K562 (cell line): ENCODE data around the gene KCNH2. TPM values are rescaled to one million over a fixed set of nuclear protein-coding genes. Genes with fewer than 3 reads are reported as not detected.

Experiments used
- ATAC-seq: fragments of 200-7000 bp; cut with Tn5 transposase; 3 replicates; pipeline ENCODE4 v1.9.1; 2020; ENCODE audit warnings: moderate library complexity
- BruUV-seq: library from RNA; stranded (reverse); fragments of 400-500 nt; replicated peaks from 2 replicates; lab custom pipeline; 2021; lab: Mats Ljungman, UMichigan
- CTCF ChIA-PET: fragments of 300-600 bp; formaldehyde crosslinking; extraction: SDS; loops from one replicate; lab custom pipeline; 2021; ENCODE audit warnings: low intra/inter-chr PET ratio; lab: Yijun Ruan, JAX
- POLR2A ChIA-PET: fragments of 300-600, 350-650 bp; sonication (Branson Sonifier 250); formaldehyde crosslinking; extraction: SDS; loops from one replicate; lab custom pipeline; 2021; ENCODE audit warnings: antibody characterized with exemption, inconsistent platforms; lab: Yijun Ruan, JAX
- DNase-seq, 4 experiments: peaks; one replicate each; pipeline versions ENCODE4 v3.0.0 to v3.0.0-alpha.2; 2011 to 2018; ENCODE audit warnings: low spot score in 3 of 4, mixed read lengths in 3 of 4; ENCODE audit errors: extremely low read depth in 1 of 4
- FAIRE-seq: peaks from 2 replicates; lab custom pipeline; 2011; peaks lifted over from hg19 to GRCh38; lab: Jason Lieb, UNC
- H2AFZ ChIP-seq: 2 replicates; pipeline ENCODE4 v1.6.0; 2011; ENCODE audit warnings: low read depth, low read length, control low read depth, inconsistent platforms
- H3K27ac ChIP-seq: fragments of 200-600 bp; 3 replicates; pipeline ENCODE4 v1.8.0; 2011; ENCODE audit warnings: low read depth, mild to moderate bottlenecking, control low read depth, inconsistent platforms, low read length, moderate library complexity, mixed read lengths; ENCODE audit errors: extremely low read depth
- H3K27me3 ChIP-seq, 2 experiments: fragments of 300-600 bp in 1 of 2; 2 replicates in 1 of 2; 3 replicates in 1 of 2; pipeline versions ENCODE4 v1.6.0 to v1.8.0; 2011; ENCODE audit warnings: inconsistent platforms in 2 of 2, low read length in 2 of 2, mild to moderate bottlenecking in 1 of 2, mixed read lengths in 1 of 2, moderate library complexity in 1 of 2; ENCODE audit not compliant: control insufficient read depth in 2 of 2, insufficient read depth in 2 of 2
- H3K36me3 ChIP-seq: fragments of 300-600 bp; 3 replicates; pipeline ENCODE4 v1.8.0; 2011; ENCODE audit warnings: mild to moderate bottlenecking, low read length, inconsistent platforms; ENCODE audit not compliant: control insufficient read depth, insufficient read depth
- H3K4me1 ChIP-seq, 2 experiments: fragments of 200-600 bp in 1 of 2; replicated peaks in 1 of 2; 2 replicates in 1 of 2; 3 replicates in 1 of 2; pipeline versions ENCODE4 v1.5.1 to v1.8.0; 2011; ENCODE audit warnings: inconsistent platforms in 2 of 2, low read length in 2 of 2, mild to moderate bottlenecking in 1 of 2, mixed read lengths in 1 of 2, moderate library complexity in 1 of 2; ENCODE audit not compliant: control insufficient read depth in 2 of 2, insufficient read depth in 2 of 2
- H3K4me2 ChIP-seq: 2 replicates; pipeline ENCODE4 v1.6.1; 2011; ENCODE audit warnings: low read length, control low read depth, inconsistent platforms, mixed read lengths; ENCODE audit not compliant: insufficient read depth
- H3K4me3 ChIP-seq: fragments of 200-600 bp; sonication (generic), shearing (Covaris generic); 2 replicates; pipeline ENCODE4 v1.5.1; 2016; ENCODE audit warnings: control low read depth, inconsistent platforms
- H3K79me2 ChIP-seq: fragments of 200-600 bp; 3 replicates; pipeline ENCODE4 v1.8.0; 2011; ENCODE audit warnings: low read length, inconsistent platforms; ENCODE audit not compliant: control insufficient read depth, insufficient read depth
- H3K9ac ChIP-seq, 2 experiments: 2 replicates each; pipeline versions ENCODE4 v1.6.0 to v1.6.1; 2011; ENCODE audit warnings: low read depth in 2 of 2, low read length in 2 of 2, control low read depth in 1 of 2, inconsistent platforms in 1 of 2, mild to moderate bottlenecking in 1 of 2, mixed read lengths in 1 of 2; ENCODE audit not compliant: insufficient read depth in 1 of 2
- H3K9me1 ChIP-seq: one replicate; pipeline ENCODE4 v1.6.0; 2011; ENCODE audit warnings: inconsistent platforms, mild to moderate bottlenecking, low read length, moderate library complexity; ENCODE audit not compliant: control insufficient read depth, insufficient read depth
- H3K9me3 ChIP-seq: replicated peaks from 2 replicates; pipeline ENCODE4 v1.5.1; 2011; ENCODE audit warnings: low read depth, low read length, inconsistent platforms; ENCODE audit not compliant: control insufficient read depth, insufficient read depth
- H4K20me1 ChIP-seq: replicated peaks from 2 replicates; pipeline ENCODE4 v1.6.1; 2011; ENCODE audit warnings: low read length, inconsistent platforms, mixed read lengths; ENCODE audit not compliant: control insufficient read depth, insufficient read depth
- HIVEP1 ChIP-seq: fragments of 250-450 bp; sonication (Bioruptor Pico); IDR thresholded peaks from 2 replicates; pipeline ENCODE4 v1.4.0; 2020; ENCODE audit warnings: mild to moderate bottlenecking
- MEF2D ChIP-seq: conservative IDR thresholded peaks from 2 replicates; pipeline ENCODE4 v1.6.1; 2016; ENCODE audit warnings: low read depth, missing genetic modification characterization, missing compliant biosample characterization
- POLR2AphosphoS5 ChIP-seq: IDR thresholded peaks from 2 replicates; pipeline ENCODE4 v1.6.1; 2011; ENCODE audit warnings: mild to moderate bottlenecking, low read depth, low read length, moderate library complexity; ENCODE audit not compliant: control insufficient read depth, insufficient read depth
- RBM17 ChIP-seq: fragments of 200-400 bp; formaldehyde crosslinking; IDR thresholded peaks from 2 replicates; pipeline ENCODE4 v1.6.1; 2017; ENCODE audit warnings: low read depth, mild to moderate bottlenecking, low read length, borderline replicate concordance
- RCOR1 ChIP-seq, 2 experiments: IDR thresholded peaks; 2 replicates each; pipeline ENCODE4 v1.6.1; 2012; ENCODE audit warnings: low read depth in 2 of 2, low read length in 2 of 2, borderline replicate concordance in 1 of 2, improper control_type of control experiment in 1 of 2
- SMARCB1 ChIP-seq: IDR thresholded peaks from 2 replicates; pipeline ENCODE4 v1.6.1; 2011; ENCODE audit warnings: improper control_type of control experiment, low read depth; ENCODE audit not compliant: insufficient read length
- ZEB2 ChIP-seq: fragments of 450-650 bp; IDR thresholded peaks from 2 replicates; pipeline ENCODE4 v1.6.1; 2016
- ZNF197 ChIP-seq: fragments of 200-800 bp; sonication (Bioruptor generic); IDR thresholded peaks from 2 replicates; pipeline ENCODE4 v1.6.1; 2016; ENCODE audit warnings: low read depth, missing genetic modification characterization, missing compliant biosample characterization
- ZNF449 ChIP-seq: fragments of 250-450 bp; sonication (Bioruptor Pico); IDR thresholded peaks from 2 replicates; pipeline ENCODE4 v1.8.0; 2022; ENCODE audit warnings: moderate library complexity, mild to moderate bottlenecking, inconsistent platforms
- WGBS: fragments of 100-300 bp; shearing (Covaris generic); methylation state at CpG from one replicate; pipeline ENCODE4 v1.1.6; 2016; ENCODE audit warnings: low coverage, mixed read lengths; ENCODE audit not compliant: insufficient coverage; ENCODE audit errors: missing lambda C conversion rate; 5-methylcytosine and 5-hydroxymethylcytosine counted together
- in situ Hi-C: fragments of 300-500 bp; cut with MboI; formaldehyde crosslinking; loops from 4 replicates; pipeline ENCODE4 v1.15.0; 2018; ENCODE audit warnings: inconsistent platforms, mixed read lengths
- intact Hi-C: fragments of 100-400 bp; cut with micrococcal nuclease; formaldehyde crosslinking; loops from 2 replicates; pipeline ENCODE4 v1.14.2; 2022
- polyA plus RNA-seq, 8 experiments: library from polyadenylated mRNA; depleted of rRNA in 4 of 8; stranded (reverse) in 5 of 8; unstranded in 3 of 8; fragments of >200 nt; fragmentation: Nextera tagmentation in 2 of 8; fragmentation: Illumina TruSeq in 1 of 8; extraction: Ambion mirVana in 2 of 8; extraction: Trizol in 1 of 8; gene quantifications; 2 replicates each; pipeline versions ENCODE4 v1.2.1 to v1.2.3, GENCODE V29; 2011 to 2014; ENCODE audit warnings: inconsistent platforms in 1 of 8, missing spikeins in 1 of 8
- total RNA-seq, 7 experiments: library from RNA; depleted of rRNA in 6 of 7; stranded (reverse); fragments of >200 nt in 6 of 7; fragmentation: Illumina TruSeq in 2 of 7; extraction: Trizol in 2 of 7; gene quantifications; 2 replicates each; pipeline versions ENCODE4 v1.2.1 to v1.2.3, GENCODE V29; 2011 to 2021; ENCODE audit warnings: low replicate concordance in 1 of 7
- TF ChIP-seq, protein P1 (sequence below), 2 experiments: fragments of 450-650 bp; formaldehyde crosslinking in 1 of 2; IDR thresholded peaks; 2 replicates each; pipeline versions ENCODE4 v1.4.0 to v1.6.1; 2014 to 2020; ENCODE audit warnings: mild to moderate bottlenecking in 2 of 2, borderline replicate concordance in 1 of 2, low read depth in 1 of 2
- TF ChIP-seq, protein P2 (sequence below): sonication (generic); IDR thresholded peaks from 2 replicates; pipeline ENCODE4 v1.6.1; 2016

The KCNH2 gene
- total and polyA plus RNA-seq, 9 of the 15 experiments (the other 6 are each of a cell fraction or from before 2014, with no cell fraction given) = 18.1 to 368 (median 218) TPM

DNA sequence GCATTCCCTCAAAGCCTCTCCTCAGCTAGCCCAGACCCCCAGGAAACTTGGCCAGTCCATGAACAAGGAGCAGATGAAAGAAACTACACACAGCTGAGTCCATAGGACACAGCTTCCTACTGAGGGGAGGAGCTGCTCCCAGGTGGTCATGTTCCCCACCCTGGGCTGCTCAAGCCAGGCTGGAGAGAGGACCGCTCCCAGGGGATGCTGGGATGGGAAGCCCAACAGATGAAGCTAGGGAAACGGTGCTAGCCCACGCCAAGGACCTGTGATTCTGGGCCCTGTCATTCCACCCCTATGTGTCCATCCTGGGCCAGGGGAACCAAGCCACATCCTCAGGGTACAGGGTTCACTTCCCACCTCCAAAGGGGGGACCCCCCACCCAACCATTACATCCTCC lies 19.0 kb downstream of the KCNH2 start:
- H3K79me2 ChIP-seq = peaks cover 83% of the 10 kb centered on the region
- DNase-seq (no peak), FAIRE-seq (no peak), ATAC-seq (no peak)
- WGBS = 81% methylated on average over 3 of the region's 3 CpGs
- H4K20me1 ChIP-seq = no peaks in the 10 kb centered on the region; the same call in 1 of the 2 replicates
- peak overlapping the region; percentile 99 for H3K27ac ChIP-seq
- intact Hi-C loops (loop anchor here (5.0 kb wide), 1 partner anchor 637 kb away; the partner anchor contains the start of genes ACTR3C and LRRC61), in situ Hi-C loops (no loop called here)
- H3K4me3 ChIP-seq = no peak overlapping the region
- H3K27me3 ChIP-seq = no peaks in the 10 kb centered on the region
- H2AFZ ChIP-seq = no peak overlapping the region
- peak overlapping the region; percentile 57 for H3K4me2 ChIP-seq
- no TSS peak for BruUV-seq
- no peaks in the 10 kb centered on the region for H3K9me1 ChIP-seq
- no peaks in the 10 kb centered on the region for H3K9me3 ChIP-seq
- H3K4me1 ChIP-seq = peaks cover 76 to 95% of the 10 kb centered on the region in 2 experiments
- H3K36me3 ChIP-seq = peaks cover 31% of the 10 kb centered on the region; the same call in 2 of the 3 replicates
- ChIA-PET POLR2A (interaction anchor here (0.7 to 2.4 kb wide), 8 partner anchors 12 to 60 kb away, joined by 3 to 15 read pairs (median 4); no protein-coding TSS in a partner anchor), CTCF (interaction anchor here (0.8 to 1.5 kb wide), 3 partner anchors 30 to 213 kb away, joined by 3 to 5 read pairs (median 4); no protein-coding TSS in a partner anchor)
- peak overlapping the region; percentile 82 to 87 for H3K9ac ChIP-seq
- TF ChIP-seq SMARCB1 (no peak), ZNF449 (CRISPR knock-in tag) (no peak), ZNF197 (CRISPR knock-in tag) (no peak), MEF2D (0 out of 2 replicates have a peak, but pooled peaks have one; percentile 8), RCOR1 (IDR thresholded peaks at IDR 0.05; ENCODE audit: borderline replicate concordance in 1 of 2, low read depth in 2 of 2, low read length in 2 of 2) (0 out of 4 replicates have a peak, but pooled peaks of 1 of the 2 experiments have one; percentile 3), HIVEP1 (CRISPR knock-in tag) (peak; percentile 35; the same call in 1 of the 2 replicates), ZEB2 (no peak), POLR2AphosphoS5 (no peak), RBM17 (no peak)
- TF ChIP-seq, protein P1, sequence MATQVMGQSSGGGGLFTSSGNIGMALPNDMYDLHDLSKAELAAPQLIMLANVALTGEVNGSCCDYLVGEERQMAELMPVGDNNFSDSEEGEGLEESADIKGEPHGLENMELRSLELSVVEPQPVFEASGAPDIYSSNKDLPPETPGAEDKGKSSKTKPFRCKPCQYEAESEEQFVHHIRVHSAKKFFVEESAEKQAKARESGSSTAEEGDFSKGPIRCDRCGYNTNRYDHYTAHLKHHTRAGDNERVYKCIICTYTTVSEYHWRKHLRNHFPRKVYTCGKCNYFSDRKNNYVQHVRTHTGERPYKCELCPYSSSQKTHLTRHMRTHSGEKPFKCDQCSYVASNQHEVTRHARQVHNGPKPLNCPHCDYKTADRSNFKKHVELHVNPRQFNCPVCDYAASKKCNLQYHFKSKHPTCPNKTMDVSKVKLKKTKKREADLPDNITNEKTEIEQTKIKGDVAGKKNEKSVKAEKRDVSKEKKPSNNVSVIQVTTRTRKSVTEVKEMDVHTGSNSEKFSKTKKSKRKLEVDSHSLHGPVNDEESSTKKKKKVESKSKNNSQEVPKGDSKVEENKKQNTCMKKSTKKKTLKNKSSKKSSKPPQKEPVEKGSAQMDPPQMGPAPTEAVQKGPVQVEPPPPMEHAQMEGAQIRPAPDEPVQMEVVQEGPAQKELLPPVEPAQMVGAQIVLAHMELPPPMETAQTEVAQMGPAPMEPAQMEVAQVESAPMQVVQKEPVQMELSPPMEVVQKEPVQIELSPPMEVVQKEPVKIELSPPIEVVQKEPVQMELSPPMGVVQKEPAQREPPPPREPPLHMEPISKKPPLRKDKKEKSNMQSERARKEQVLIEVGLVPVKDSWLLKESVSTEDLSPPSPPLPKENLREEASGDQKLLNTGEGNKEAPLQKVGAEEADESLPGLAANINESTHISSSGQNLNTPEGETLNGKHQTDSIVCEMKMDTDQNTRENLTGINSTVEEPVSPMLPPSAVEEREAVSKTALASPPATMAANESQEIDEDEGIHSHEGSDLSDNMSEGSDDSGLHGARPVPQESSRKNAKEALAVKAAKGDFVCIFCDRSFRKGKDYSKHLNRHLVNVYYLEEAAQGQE (IDR thresholded peaks at IDR 0.05; ENCODE audit: borderline replicate concordance) = no peak
- TF ChIP-seq, protein P1 (CRISPR knock-in tag; IDR thresholded peaks at IDR 0.05; ENCODE audit: low read depth) = 0 out of 2 replicates have a peak, but pooled peaks have one; percentile 27
- TF ChIP-seq, protein P2, sequence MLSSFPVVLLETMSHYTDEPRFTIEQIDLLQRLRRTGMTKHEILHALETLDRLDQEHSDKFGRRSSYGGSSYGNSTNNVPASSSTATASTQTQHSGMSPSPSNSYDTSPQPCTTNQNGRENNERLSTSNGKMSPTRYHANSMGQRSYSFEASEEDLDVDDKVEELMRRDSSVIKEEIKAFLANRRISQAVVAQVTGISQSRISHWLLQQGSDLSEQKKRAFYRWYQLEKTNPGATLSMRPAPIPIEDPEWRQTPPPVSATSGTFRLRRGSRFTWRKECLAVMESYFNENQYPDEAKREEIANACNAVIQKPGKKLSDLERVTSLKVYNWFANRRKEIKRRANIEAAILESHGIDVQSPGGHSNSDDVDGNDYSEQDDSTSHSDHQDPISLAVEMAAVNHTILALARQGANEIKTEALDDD = no peak
